Trophoblast cell (in vitro differentiated cells and primary cell): ENCODE measurements around the gene PLEKHG4B.

ENCODE experiments used
- DNase-seq, 2 donors: peaks; one replicate each; pipeline ENCODE4 v3.0.0-alpha.2; 2016
- H2AFZ ChIP-seq: 2 replicates; pipeline ENCODE4 v1.6.1; 2013; ENCODE audit warnings: low read length, moderate library complexity, mild to moderate bottlenecking; ENCODE audit not compliant: insufficient read depth, poor library complexity
- H2AK5ac ChIP-seq: 2 replicates; pipeline ENCODE4 v1.6.1; 2013; ENCODE audit warnings: mild to moderate bottlenecking, low read length
- H2BK120ac ChIP-seq: 2 replicates; pipeline ENCODE4 v1.6.1; 2013; ENCODE audit warnings: low read length, mild to moderate bottlenecking, moderate library complexity; ENCODE audit not compliant: insufficient read depth, poor library complexity
- H2BK12ac ChIP-seq: 2 replicates; pipeline ENCODE4 v1.6.1; 2013; ENCODE audit warnings: mild to moderate bottlenecking, low read length, moderate library complexity
- H2BK5ac ChIP-seq: 2 replicates; pipeline ENCODE4 v1.6.1; 2013; ENCODE audit warnings: low read length, low read depth, moderate library complexity, mild to moderate bottlenecking; ENCODE audit not compliant: poor library complexity
- H3K14ac ChIP-seq: 2 replicates; pipeline ENCODE4 v1.6.1; 2013; ENCODE audit warnings: mild to moderate bottlenecking, low read length
- H3K18ac ChIP-seq: 2 replicates; pipeline ENCODE4 v1.6.1; 2013; ENCODE audit warnings: mild to moderate bottlenecking, low read length
- H3K23ac ChIP-seq: 2 replicates; pipeline ENCODE4 v1.6.1; 2013; ENCODE audit warnings: low read length
- H3K27ac ChIP-seq: 2 replicates; pipeline ENCODE4 v1.5.1; 2013; ENCODE audit warnings: low read depth, mild to moderate bottlenecking, inconsistent platforms, low read length, moderate library complexity
- H3K27me3 ChIP-seq: 2 replicates; pipeline ENCODE4 v1.6.1; 2013; ENCODE audit warnings: inconsistent platforms, mild to moderate bottlenecking, low read length, moderate library complexity; ENCODE audit not compliant: insufficient read depth
- H3K36me3 ChIP-seq, 2 experiments: 1 replicate in 1 of 2; 2 replicates in 1 of 2; pipeline ENCODE4 v1.6.1; 2013; ENCODE audit warnings: low read length in 2 of 2, mild to moderate bottlenecking in 2 of 2, moderate library complexity in 1 of 2; ENCODE audit not compliant: insufficient read depth in 2 of 2, control insufficient read depth in 1 of 2
- H3K4ac ChIP-seq: 2 replicates; pipeline ENCODE4 v1.6.1; 2013; ENCODE audit warnings: low read depth, mild to moderate bottlenecking, low read length, moderate library complexity
- H3K4me1 ChIP-seq, 2 experiments: 1 replicate in 1 of 2; 2 replicates in 1 of 2; pipeline ENCODE4 v1.6.1; 2013; ENCODE audit warnings: low read length in 2 of 2, mild to moderate bottlenecking in 2 of 2, moderate library complexity in 1 of 2; ENCODE audit not compliant: insufficient read depth in 2 of 2, control insufficient read depth in 1 of 2
- H3K4me2 ChIP-seq: 2 replicates; pipeline ENCODE4 v1.6.1; 2013; ENCODE audit warnings: inconsistent platforms, mild to moderate bottlenecking, low read length, moderate library complexity
- H3K4me3 ChIP-seq: 2 replicates; pipeline ENCODE4 v1.5.1; 2013; ENCODE audit warnings: mild to moderate bottlenecking, low read depth, low read length, inconsistent platforms
- H3K79me1 ChIP-seq: one replicate; pipeline ENCODE4 v1.6.1; 2013; ENCODE audit warnings: low read length
- H3K79me2 ChIP-seq: 2 replicates; pipeline ENCODE4 v1.6.1; 2013; ENCODE audit warnings: low read length, mild to moderate bottlenecking; ENCODE audit not compliant: control insufficient read depth, insufficient read depth, poor library complexity
- H3K9ac ChIP-seq: 2 replicates; pipeline ENCODE4 v1.6.1; 2013; ENCODE audit warnings: mild to moderate bottlenecking, low read length
- H3K9me3 ChIP-seq: 2 replicates; pipeline ENCODE4 v1.6.1; 2013; ENCODE audit warnings: low read depth, mild to moderate bottlenecking, control low read depth, inconsistent platforms, low read length; ENCODE audit not compliant: insufficient read depth
- H4K12ac ChIP-seq: 2 replicates; pipeline ENCODE4 v1.6.1; 2013; ENCODE audit warnings: low read depth, mild to moderate bottlenecking, low read length, moderate library complexity
- H4K8ac ChIP-seq: 2 replicates; pipeline ENCODE4 v1.6.1; 2013; ENCODE audit warnings: low read depth, mild to moderate bottlenecking, low read length, moderate library complexity
- H4K91ac ChIP-seq: one replicate; pipeline ENCODE4 v1.6.1; 2013; ENCODE audit warnings: low read depth, mild to moderate bottlenecking, low read length, moderate library complexity
- WGBS: extraction: QIAGEN DNeasy Blood & Tissue Kit; methylation state at CpG from one replicate; pipeline ENCODE4 v1.1.7; 2013; ENCODE audit warnings: missing lambda C conversion rate; ENCODE audit not compliant: insufficient read length, insufficient coverage; ENCODE audit errors: extremely low coverage; 5-methylcytosine and 5-hydroxymethylcytosine counted together

The PLEKHG4B gene

DNA sequence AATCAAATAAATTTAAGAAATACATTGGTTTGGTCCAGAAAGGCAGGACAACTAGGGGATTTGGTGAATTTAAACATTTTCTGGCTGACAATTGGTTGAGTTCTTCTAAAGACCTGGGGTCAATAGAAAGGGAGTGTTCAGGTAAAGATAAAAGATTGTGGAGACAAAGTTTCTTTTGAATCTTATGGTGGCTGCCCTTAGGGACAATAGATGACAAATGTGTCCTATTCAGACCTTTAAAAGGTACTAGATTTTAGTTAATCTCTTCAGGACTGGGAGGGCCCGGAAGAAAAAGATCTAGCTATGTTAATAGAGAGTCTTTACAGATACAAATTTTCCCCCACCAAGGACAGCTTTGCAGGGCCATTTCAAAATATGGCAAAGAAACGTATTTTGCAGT is 35.9 kb downstream of the PLEKHG4B start:
- Histone ChIP-seq H3K14ac (no peak overlapping the region), H4K12ac (no peak overlapping the region), H3K4me2 (no peak overlapping the region), H2AK5ac (no peak overlapping the region), H4K8ac (no peak overlapping the region), H3K4me3 (no peak overlapping the region), H3K27me3 (no peaks in the 10 kb centered on the region), H2AFZ (no peak overlapping the region), H3K23ac (no peak overlapping the region), H3K4ac (no peak overlapping the region), H3K27ac (no peak overlapping the region), H3K36me3 (peaks cover 5 to 6% of the 10 kb centered on the region in 2 experiments), H3K79me1 (peaks cover 2% of the 10 kb centered on the region), H2BK12ac (no peak overlapping the region), H3K9me3 (no peaks in the 10 kb centered on the region), H2BK5ac (no peak overlapping the region), H3K4me1 (peaks cover 11 to 20% of the 10 kb centered on the region in 2 experiments), H3K79me2 (peaks cover 7% of the 10 kb centered on the region), H4K91ac (no peak overlapping the region), H3K18ac (no peak overlapping the region), H3K9ac (no peak overlapping the region), H2BK120ac (no peak overlapping the region)
- no peak for DNase-seq
- WGBS, result no CpG with 5 or more reads among the region's 2 CpGs

DNA sequence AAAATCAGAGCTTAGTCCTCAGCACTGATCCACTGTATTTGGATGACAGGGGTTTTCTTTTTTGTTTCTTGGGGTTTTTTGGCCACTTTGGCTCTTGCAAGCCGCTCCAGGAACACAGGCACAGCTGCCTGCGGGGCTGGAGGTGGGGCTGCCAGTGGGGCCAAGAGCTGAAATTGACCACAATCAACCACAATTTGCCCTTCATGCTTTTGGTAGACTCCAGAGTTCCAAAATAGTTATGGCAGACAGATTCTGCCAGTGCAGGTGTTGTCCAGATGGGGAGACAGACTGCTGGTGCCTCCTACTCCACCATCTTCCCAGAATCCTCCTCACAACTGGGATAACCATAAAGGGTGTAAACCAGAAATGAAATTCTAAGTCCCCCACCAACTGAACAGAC is 36.5 kb downstream of the PLEKHG4B start:
- H4K8ac ChIP-seq, result peak overlapping the region; percentile 27
- H3K79me1 ChIP-seq, result peaks cover 2% of the 10 kb centered on the region
- H3K14ac ChIP-seq, result no peak overlapping the region
- peak overlapping the region; percentile 61 for H3K18ac ChIP-seq
- H2BK12ac ChIP-seq, result no peak overlapping the region
- peak overlapping the region; percentile 64 for H2BK5ac ChIP-seq
- H4K91ac ChIP-seq, result no peak overlapping the region
- H3K27ac ChIP-seq, result no peak overlapping the region
- no peak overlapping the region for H2AK5ac ChIP-seq
- peak overlapping the region; percentile 6 for H3K4ac ChIP-seq
- no peak overlapping the region for H3K23ac ChIP-seq
- no peak for DNase-seq
- H3K79me2 ChIP-seq, result peaks cover 7% of the 10 kb centered on the region
- H3K9me3 ChIP-seq, result no peaks in the 10 kb centered on the region
- peak overlapping the region; percentile 72 for H2BK120ac ChIP-seq
- no peak overlapping the region for H3K4me3 ChIP-seq
- no peak overlapping the region for H3K4me2 ChIP-seq
- peaks cover 5 to 6% of the 10 kb centered on the region in 2 experiments for H3K36me3 ChIP-seq
- H3K4me1 ChIP-seq, result peaks cover 11 to 20% of the 10 kb centered on the region in 2 experiments
- H2AFZ ChIP-seq, result no peak overlapping the region
- H3K9ac ChIP-seq, result no peak overlapping the region
- H3K27me3 ChIP-seq, result no peaks in the 10 kb centered on the region
- H4K12ac ChIP-seq, result no peak overlapping the region
- WGBS, result no CpG with 5 or more reads among the region's 2 CpGs

DNA sequence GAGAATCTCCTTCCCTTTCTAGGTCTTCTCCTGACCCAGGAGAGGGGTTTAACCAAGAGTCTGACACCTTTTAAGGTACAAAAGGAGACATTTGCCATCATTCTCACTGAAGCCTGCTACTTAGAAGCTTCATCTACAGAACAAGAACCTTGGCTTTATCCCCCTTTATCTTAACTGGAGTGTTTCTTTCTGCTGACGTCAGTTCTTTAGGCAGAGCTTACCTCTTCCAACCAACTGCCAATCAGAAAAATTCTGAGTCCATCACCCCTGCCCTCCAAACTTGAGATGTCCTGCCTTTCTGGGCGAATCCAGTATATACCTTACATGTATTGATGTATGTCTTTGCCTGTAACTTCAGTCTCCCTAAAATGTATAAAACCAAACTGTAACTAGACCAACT is 37.2 kb downstream of the PLEKHG4B start:
- H3K9ac ChIP-seq, result no peak overlapping the region
- peaks cover 2% of the 10 kb centered on the region for H3K79me1 ChIP-seq
- no peak overlapping the region for H3K4me2 ChIP-seq
- H3K4me1 ChIP-seq, result peaks cover 11 to 20% of the 10 kb centered on the region in 2 experiments
- H3K23ac ChIP-seq, result no peak overlapping the region
- H4K8ac ChIP-seq, result no peak overlapping the region
- no peak overlapping the region for H2AK5ac ChIP-seq
- no peak for DNase-seq
- no peak overlapping the region for H3K4ac ChIP-seq
- peaks cover 7% of the 10 kb centered on the region for H3K79me2 ChIP-seq
- peaks cover 5 to 6% of the 10 kb centered on the region in 2 experiments for H3K36me3 ChIP-seq
- no CpG with 5 or more reads among the region's 2 CpGs for WGBS
- H2BK120ac ChIP-seq, result peak overlapping the region; percentile 2
- no peak overlapping the region for H3K27ac ChIP-seq
- no peaks in the 10 kb centered on the region for H3K27me3 ChIP-seq
- H3K9me3 ChIP-seq, result no peaks in the 10 kb centered on the region
- no peak overlapping the region for H3K14ac ChIP-seq
- no peak overlapping the region for H3K4me3 ChIP-seq
- no peak overlapping the region for H3K18ac ChIP-seq
- no peak overlapping the region for H2BK5ac ChIP-seq
- no peak overlapping the region for H2BK12ac ChIP-seq
- H4K12ac ChIP-seq, result no peak overlapping the region
- no peak overlapping the region for H4K91ac ChIP-seq
- H2AFZ ChIP-seq, result no peak overlapping the region

DNA sequence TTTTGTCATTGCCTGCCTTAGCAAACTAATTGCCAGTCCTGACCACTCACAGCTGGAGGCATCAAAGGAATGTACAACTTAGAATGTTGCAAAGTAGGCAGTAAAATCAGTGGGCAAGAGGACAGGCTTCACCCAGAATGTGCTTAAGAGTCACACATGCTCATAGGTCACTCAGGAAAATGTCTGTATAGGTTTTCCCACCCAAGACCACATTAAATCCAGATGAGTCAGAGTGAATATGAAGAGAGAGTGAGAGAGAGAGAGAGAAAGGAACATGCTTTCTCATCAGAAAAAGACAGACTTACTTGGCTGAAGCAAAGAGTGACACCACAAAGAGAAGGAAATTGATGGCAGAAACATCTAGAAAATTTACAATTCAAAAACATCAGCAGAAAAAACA is 37.9 kb downstream of the PLEKHG4B start:
- Histone ChIP-seq H3K4me2 (no peak overlapping the region), H3K23ac (no peak overlapping the region), H2BK120ac (no peak overlapping the region), H3K4me3 (no peak overlapping the region), H3K14ac (no peak overlapping the region), H4K12ac (no peak overlapping the region), H3K79me2 (peaks cover 7% of the 10 kb centered on the region), H4K8ac (no peak overlapping the region), H3K9ac (no peak overlapping the region), H3K27ac (no peak overlapping the region), H3K9me3 (no peaks in the 10 kb centered on the region), H3K4me1 (peaks cover 11 to 20% of the 10 kb centered on the region in 2 experiments), H2AK5ac (no peak overlapping the region), H2BK5ac (no peak overlapping the region), H3K79me1 (peaks cover 2% of the 10 kb centered on the region), H3K27me3 (no peaks in the 10 kb centered on the region), H2BK12ac (no peak overlapping the region), H4K91ac (no peak overlapping the region), H3K18ac (no peak overlapping the region), H3K4ac (no peak overlapping the region), H3K36me3 (peaks cover 5 to 6% of the 10 kb centered on the region in 2 experiments), H2AFZ (no peak overlapping the region)
- no peak for DNase-seq
